GM12891 (cell line): ENCODE data around the gene CLEC3A.
"Not testable (repeated sequence)": the region's sequence is repeated elsewhere in the genome, so short reads cannot be mapped to it uniquely, and the experiment has no call there.

Source experiments
- DNase-seq: peaks from one replicate; pipeline ENCODE4 v3.0.0; 2011; ENCODE audit warnings: low spot score; ENCODE audit not compliant: insufficient read length
- FAIRE-seq: peaks from 2 replicates; lab custom pipeline; 2011; peaks lifted over from hg19 to GRCh38; lab: Jason Lieb, UNC
- PAX5 ChIP-seq: IDR thresholded peaks from 2 replicates; pipeline ENCODE4 v1.6.1; 2011; ENCODE audit warnings: low read length, moderate library complexity, mild to moderate bottlenecking; ENCODE audit not compliant: insufficient read depth, severe bottlenecking
- POLR2A ChIP-seq: IDR thresholded peaks from 2 replicates; pipeline ENCODE4 v1.6.1; 2011; ENCODE audit warnings: low read depth, low read length, control low read depth
- POLR2AphosphoS5 ChIP-seq: IDR thresholded peaks from 2 replicates; pipeline ENCODE4 v1.6.1; 2011; ENCODE audit warnings: low read depth, low read length, control low read depth
- POU2F2 ChIP-seq: IDR thresholded peaks from 2 replicates; pipeline ENCODE4 v1.6.1; 2011; ENCODE audit warnings: low read depth, mild to moderate bottlenecking, control low read depth, low read length, moderate library complexity
- SPI1 ChIP-seq: IDR thresholded peaks from 2 replicates; pipeline ENCODE4 v1.6.1; 2011; ENCODE audit warnings: low read depth, low read length, control low read depth
- TAF1 ChIP-seq: IDR thresholded peaks from 2 replicates; pipeline ENCODE4 v1.6.1; 2011; ENCODE audit warnings: low read depth, low read length, control low read depth

The CLEC3A gene

DNA sequence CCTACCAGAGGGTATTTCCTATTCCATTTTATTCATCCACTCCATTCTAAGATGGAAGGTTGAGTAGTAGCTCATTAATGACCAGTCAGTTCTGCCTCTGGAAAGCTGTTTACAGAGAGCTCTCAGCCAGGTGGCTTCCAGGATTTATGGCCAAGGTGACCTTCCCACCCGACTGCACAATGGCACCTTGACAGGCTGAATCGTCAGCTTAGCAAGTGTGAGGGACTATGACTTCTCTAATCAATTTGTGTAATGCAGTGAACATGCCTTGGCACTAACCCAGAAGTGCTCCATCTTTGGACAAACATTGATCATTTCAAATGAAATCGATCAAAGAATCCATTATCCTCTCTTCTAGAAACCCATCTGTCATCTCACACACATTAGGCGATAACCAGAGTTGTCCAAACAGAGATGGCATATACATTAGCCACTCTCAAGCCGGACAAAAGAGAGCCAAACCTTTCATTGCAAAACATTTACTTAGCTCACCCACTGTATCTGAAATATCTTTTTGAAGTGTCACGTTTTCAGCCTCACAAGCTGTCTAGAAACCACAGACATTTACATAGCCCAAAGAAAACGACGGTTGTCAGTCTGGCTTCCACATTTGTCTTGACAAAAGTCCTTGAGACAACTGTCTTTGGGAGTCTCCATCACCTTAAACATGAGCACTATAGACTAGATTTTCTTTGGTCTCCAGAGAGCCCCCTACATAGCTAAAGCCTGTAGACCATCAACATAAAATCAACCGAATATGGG lies 35.6 kb downstream of the CLEC3A start:
- DNase-seq (no peak), FAIRE-seq (no peak)
- no peak for TF ChIP-seq SPI1
- TF ChIP-seq PAX5 = no peak
- TF ChIP-seq POLR2A = no peak

DNA sequence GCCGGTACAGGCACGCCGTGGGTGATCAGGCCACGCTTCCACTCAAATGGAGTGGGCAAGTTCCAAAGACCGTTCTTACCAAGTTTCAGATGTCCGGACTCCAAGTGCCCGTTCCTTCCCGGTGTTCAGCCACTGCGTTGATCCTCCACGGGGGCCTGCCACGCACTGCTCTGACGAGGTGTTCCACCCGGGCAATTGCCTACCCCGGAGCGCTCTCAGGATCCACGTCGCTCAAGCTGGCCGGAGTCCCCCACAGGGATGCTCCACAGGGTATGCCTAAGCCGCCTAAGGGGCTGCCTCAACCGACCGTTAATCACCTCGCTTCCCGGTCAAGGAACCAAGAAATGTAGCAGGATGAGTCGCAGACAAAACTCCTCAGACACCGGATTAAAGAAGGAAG lies 37.5 kb downstream of the CLEC3A start:
- DNase-seq, FAIRE-seq: not testable (repeated sequence)

DNA sequence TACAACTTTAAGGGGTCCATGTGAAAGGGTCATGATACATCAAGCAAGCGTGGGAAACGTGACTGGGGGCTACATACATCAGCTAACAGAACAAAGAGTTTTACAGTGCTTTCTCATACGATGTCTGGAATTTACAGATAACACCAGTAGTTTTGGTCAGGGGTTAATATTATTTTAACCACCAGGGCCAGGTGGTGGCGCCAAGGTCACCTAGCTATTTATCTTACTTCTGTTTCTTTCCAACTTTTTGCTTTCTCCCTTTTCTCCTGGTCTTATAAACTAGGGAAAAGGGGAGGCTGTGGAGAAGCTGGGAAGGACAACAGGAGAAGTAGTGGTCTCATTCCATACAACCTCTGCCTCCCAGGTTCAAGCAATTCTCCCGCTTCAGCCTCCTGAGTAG lies 37.9 kb downstream of the CLEC3A start:
- no peak for FAIRE-seq

DNA sequence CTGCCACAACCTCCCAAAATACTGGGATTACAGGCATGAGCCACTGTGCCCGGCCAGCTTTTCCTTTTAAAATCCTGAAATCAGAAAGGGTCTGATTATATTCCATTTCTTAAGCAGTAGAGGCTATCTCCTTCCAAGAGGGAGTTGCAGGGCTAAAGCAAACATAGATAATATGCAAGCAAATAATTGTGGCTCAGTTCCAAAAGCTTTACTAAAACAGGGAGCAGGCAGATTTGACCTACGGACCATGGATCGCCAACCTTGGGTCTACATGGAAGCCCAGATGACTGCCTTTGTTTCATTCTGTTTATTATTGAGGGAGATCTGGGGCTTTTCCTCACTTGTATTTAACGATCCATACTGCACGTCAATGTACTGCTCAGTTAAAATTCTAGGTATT lies 38.5 kb downstream of the CLEC3A start:
- TF ChIP-seq POU2F2 (no peak), SPI1 (no peak), POLR2AphosphoS5 (no peak), TAF1 (no peak)
- DNase-seq = no peak
- no peak for FAIRE-seq

More for the DNA sequence above, 37.9 kb downstream of the CLEC3A start:
- no peak for DNase-seq
- no peak for TF ChIP-seq PAX5
- no peak for TF ChIP-seq POLR2AphosphoS5
- no peak for TF ChIP-seq POU2F2
- TF ChIP-seq POLR2A = no peak
- no peak for TF ChIP-seq SPI1
- no peak for TF ChIP-seq TAF1

DNA sequence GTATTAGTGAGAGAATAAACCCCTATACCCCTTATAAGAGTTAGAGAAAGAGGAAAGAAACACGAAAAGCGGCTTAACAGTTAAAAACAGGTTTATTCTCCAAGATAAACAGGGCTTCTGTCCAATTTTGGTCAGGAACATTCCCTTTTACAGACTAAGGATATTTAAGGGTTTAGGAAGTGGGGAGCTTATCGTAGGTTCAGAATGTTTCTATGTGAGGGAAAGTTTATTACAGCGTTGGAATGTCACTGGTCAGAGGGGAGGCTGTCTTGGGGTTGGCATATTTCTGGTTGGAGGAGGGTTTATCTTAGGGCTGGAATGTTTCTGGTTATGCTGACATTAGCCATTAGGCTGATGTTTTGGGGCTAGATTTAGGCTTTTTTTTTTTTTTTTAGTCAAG lies 43.0 kb downstream of the CLEC3A start:
- TF ChIP-seq POLR2A (no peak), POLR2AphosphoS5 (no peak), SPI1 (no peak), PAX5 (no peak), POU2F2 (no peak), TAF1 (no peak)
- no peak for DNase-seq
- FAIRE-seq = no peak

DNA sequence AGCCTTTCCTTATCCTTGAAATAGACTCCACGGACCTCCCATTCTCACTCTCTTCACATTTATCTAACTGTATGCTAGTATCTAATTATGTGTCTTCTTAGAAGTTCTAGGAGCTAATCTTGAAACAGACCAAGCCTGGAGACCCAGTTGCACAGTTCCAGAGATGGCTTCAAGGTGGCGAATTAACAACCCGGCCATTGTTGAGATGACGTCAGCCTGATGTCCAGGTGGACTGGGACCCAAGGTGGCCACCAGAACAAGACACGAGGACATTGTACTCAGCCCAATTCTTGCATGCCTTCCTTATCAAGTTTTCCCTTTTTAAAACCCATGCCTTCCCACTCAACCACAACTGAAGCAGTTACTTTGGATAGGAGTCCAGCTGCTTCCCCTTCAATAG lies 47.6 kb downstream of the CLEC3A start:
- DNase-seq (no peak), FAIRE-seq (no peak)
- TF ChIP-seq SPI1 (no peak), POU2F2 (no peak), PAX5 (no peak), TAF1 (no peak), POLR2AphosphoS5 (no peak), POLR2A (no peak)

DNA sequence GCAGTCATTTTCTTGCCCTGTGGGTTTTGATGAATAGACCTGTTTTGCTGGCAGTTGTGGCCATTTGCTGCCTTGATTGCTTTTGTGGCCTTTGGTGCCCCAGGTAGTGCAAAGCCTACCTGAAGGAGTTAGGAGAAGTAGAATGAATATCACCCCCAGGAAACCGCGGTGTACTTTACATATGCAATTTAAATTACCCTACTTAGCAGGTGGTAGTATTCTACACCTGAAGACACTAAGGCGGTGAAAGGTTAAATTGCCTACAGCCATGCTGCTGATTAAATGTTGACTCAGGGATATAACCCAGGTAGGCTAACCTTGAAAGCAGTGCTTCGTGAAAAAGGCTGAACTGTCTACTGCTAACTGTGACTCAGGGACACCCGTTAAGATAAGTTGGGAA lies 49.9 kb downstream of the CLEC3A start:
- DNase-seq = no peak
- TF ChIP-seq SPI1 (no peak), POLR2A (no peak), TAF1 (no peak), PAX5 (no peak), POU2F2 (no peak), POLR2AphosphoS5 (no peak)
- no peak for FAIRE-seq

DNA sequence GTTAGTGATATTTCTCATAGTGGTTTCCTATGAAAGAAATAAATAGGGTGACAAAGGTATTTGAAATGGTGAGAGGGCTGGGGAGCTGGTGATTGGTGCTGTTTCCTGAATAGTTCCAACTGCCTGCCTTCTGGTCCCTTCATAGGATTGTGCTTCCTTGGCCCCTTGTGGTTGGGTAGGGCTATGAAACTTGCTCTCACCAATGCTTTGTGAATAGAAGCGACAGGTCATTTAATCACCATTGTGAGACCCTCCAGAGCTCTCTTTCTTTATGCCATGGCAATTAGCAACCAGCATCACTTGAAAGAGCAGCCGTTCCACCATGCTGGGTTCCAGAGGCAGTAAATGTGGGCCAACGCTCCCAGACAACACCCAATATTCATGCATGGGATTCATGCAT lies 53.5 kb downstream of the CLEC3A start:
- FAIRE-seq (no peak), DNase-seq (no peak)
- no peak for TF ChIP-seq TAF1
- TF ChIP-seq PAX5 = no peak
- no peak for TF ChIP-seq SPI1
- no peak for TF ChIP-seq POLR2A
- TF ChIP-seq POU2F2 = no peak
- TF ChIP-seq POLR2AphosphoS5 = no peak

DNA sequence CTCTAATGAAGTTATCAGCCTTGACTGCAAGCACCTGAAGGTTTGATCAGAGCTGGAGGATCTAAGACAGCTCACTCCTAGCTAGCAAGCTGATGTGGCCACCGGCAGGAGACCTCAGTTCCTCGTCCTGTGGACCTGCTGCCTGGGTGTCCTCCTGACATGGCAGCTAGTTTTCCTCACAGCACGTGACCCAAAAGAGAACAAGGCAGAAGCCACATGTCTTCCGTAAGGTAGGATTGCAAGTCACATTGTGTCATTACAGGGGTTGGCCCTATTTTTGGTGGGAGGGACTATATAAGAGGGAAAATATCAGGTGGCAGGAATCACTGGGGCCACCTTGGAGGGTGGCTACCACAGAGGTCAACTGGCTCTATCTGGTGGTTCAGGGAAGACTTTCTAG lies 59.0 kb downstream of the CLEC3A start:
- no peak for FAIRE-seq
- no peak for DNase-seq
- TF ChIP-seq POU2F2 = no peak
